Measurements from ENCODE around the gene AMOTL1.
"Not testable (repeated sequence)": the region's sequence is repeated elsewhere in the genome, so short reads cannot be mapped to it uniquely, and the experiment has no call there.

The AMOTL1 gene

DNA sequence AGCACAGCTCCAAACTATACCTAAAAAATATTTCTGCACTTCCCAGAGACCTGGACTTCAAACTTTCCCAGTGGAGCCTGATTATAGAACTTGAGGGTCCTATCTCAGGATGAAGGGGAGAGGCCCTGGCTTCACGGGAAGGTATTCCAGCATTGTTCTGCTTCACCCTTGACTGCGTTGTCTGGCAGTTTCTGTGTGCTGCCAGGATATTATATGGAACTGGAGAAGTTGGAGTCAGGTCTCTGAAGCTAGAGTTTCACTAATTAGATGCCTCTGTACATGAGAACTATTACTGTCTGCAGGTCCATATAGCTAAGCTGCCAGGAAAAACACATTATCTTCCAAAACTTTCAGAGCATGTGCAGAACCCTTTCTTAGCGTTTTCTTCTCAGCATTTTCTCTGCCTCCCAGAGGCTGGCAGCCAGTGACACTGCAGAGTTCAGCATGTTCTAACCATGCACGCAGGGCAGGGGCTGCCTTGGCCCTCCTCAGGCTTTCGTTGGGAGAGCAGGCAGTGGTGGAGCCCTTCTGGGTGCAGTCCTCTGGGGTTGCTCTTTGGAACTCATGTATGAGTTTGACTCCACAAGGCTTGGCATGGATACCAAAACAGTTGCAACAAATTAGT lies 105.9 kb downstream of the AMOTL1 start:
- DNase-seq (ENCODE audit: low read depth in 2 of 3, low spot score in 2 of 3) = no peak

DNA sequence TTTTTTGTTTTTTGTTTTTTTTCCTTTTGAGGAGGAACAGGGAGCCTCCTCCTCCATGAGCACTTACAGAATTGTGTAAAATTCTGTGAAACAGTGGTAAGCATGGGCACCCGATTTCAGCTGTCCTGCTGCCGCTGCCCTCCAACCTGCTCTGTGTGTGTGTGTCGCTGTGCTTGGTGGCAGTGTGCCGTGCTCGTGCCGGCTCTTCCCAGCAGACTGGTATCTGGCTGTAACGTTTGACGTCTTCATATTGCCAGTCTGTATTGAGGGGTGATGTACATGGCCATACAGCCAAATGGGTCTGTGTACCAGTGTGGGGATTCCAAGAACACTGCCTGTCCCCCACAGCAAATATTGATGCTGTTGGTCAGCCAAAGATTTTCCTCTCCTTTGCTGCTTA lies 108.1 kb downstream of the AMOTL1 start:
- no peak for DNase-seq (ENCODE audit: low read depth in 2 of 3, low spot score in 2 of 3)

DNA sequence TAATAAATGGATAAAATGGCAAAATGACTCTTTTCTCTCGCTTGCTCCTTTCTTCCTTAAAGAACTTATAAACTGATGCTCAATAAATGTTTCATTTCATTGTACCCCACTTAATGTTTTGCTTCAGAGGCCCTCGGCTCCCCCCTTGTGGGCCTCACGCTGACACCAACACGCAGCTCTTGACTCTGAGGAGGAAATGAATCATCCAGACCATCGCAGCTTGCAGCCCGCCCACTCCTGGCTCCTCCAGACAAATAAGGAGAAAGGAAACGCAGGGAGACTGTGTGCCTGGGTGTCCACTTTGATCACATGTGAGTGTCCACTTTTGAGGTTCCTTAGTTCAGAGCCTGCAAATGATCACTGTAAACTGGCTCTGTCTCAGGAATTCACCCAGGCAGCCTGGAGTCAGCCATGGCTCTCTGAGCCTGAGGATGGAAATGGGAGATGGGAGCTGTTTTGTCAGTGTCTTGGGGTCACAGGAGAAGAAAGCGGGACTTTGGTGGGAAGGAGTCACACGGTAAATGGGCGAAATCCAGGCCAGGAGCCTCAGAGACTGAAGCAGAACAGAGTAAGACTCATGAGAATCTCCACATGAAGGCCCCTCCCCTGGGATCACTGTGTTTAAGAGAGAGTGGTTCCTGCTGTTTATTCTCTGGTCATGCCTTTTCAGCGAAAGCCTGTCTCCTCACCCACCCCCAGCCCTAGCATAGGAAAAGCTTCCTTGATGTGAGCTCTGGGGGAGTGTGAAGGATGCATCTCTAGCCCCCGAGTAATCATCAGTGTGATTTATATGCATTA lies 108.7 kb downstream of the AMOTL1 start:
- DNase-seq (ENCODE audit: low read depth in 2 of 3, low spot score in 2 of 3) = peak; percentile 21 to 51 (median 36)

DNA sequence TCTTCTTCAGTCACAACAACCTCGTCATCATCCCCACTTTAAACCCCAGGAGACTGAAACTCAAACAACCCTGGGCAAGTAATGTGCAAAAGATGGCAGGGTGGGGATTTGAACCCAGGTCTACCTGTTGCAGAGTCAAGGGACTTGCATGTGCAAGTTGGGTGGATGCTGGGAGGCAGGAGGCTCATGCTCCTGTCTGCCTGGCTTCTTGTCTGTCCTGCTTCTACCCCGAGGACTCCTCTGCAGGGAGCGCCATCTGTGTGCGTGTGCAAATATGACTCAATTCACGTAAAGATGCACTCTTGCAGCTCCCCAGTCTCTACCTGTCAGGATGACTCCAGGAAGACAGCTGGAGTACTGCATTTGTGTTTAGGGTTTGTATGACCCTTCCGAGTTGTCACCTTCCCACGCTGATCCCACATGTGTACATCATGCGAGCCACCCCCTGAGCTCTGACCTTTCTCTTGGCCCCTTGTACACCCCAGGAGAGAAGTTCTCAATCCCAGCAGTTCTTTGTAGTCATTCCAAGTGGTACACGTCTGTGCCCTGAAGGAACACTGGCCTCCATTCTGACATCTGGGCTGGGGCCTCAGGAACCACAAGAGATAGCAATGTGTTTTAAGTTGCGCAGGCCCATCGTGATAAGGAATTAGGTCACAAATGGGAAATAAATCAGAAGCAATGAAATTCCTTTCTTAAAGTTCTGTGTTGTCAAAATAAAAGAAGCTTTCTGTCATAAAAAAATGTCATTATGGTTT lies 109.5 kb downstream of the AMOTL1 start:
- no peak for DNase-seq (ENCODE audit: low read depth in 2 of 3, low spot score in 2 of 3)

DNA sequence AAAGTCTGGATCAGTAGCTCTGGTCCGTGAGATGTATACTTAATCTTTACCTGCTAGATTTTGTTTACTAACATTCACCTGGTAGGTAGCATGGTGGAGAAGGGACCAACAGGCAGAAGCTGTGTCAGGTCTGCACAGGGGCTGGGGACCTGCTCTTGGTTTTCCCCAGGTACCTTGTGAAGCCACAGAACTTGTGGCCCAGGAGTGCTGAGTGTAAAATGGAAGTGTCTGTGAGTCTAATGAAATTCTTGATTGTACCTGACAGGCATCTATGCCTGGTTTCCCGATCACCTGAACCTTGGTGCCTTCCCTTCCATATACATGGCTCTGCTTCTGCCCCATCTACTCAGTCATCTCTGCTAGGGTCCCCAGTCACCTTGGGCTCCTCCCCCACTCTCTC lies 110.8 kb downstream of the AMOTL1 start:
- DNase-seq (ENCODE audit: low read depth in 2 of 3, low spot score in 2 of 3) = no peak

DNA sequence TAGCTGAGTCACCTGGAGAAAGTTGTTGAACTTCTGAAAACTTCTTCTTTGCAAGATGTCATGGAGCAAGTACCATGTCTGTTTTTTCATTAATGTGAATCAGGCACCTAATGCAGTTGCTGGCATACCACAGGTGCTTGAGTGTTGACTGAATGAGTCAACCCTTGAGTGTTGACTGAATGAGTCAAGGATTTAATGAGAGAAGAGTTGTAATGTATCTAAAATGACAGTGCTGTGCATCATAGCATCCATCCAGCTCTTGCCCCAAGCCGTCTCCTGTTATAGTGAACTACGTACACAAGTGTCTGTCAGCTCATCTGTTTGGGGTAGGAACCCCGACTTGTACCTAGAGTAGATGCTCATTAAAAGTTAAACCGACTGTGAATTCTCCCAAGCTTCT lies 112.1 kb downstream of the AMOTL1 start:
- DNase-seq (ENCODE audit: low read depth in 2 of 3, low spot score in 2 of 3) = no peak

DNA sequence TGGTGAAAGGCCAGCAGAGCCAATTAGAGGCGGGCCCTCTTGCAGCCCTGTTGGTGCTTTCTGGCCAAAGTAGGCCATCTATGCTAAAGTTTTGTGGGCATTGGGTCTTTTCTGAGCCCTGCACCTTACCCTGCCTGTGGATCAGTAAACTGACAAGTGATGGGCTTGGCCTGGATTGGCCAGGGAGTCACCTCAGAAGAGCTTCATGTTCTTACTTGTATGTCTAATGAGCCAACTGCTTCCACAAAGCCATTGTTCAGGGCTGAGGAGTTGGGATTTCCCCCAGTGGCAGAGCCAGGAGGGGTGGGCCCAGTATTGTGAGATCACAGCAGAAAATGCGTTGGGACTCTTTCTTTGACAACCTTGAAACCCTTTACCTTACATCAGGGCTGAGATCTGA lies 114.8 kb downstream of the AMOTL1 start:
- DNase-seq (ENCODE audit: low read depth in 2 of 3, low spot score in 2 of 3) = no peak

DNA sequence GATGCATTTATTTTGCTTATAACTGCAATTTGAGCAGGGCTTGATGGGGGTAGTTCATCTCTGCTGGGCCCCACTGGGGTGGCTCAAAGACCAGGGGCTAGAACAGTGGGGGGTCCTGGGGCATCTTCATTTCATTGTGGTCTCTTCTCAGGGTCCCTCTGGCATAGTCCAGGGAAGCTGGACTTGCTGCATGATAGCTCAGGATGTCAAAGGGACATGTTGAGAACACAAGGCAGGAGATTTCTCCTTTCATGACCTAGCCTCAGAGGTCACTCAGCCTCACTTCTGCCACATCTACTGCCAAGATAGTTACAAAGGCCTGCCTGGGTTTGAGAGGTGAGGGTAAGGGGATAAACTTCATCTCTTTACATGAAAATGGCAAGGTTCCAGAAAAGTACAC lies 115.7 kb downstream of the AMOTL1 start:
- DNase-seq (ENCODE audit: low read depth in 2 of 3, low spot score in 2 of 3) = no peak

DNA sequence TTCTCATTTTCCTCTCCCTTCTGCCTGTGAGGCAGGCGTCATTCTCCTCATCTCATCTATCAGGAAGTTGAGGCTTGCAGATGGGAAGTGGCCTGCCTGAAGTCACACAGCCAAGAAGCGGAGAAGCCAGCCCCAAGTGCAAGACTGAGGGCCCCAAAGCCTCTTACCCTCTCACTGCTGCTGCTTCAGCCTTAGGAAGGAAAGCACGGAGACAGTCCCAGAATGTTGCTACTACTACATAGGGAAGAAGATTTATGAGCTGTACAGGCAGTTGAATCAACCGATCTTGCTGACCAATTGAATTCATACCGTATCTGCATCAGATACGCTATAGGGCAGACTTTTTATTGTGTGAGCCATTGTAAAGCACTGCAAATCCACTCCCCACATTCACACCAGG lies 116.2 kb downstream of the AMOTL1 start:
- DNase-seq (ENCODE audit: low read depth in 2 of 3, low spot score in 2 of 3) = no peak

DNA sequence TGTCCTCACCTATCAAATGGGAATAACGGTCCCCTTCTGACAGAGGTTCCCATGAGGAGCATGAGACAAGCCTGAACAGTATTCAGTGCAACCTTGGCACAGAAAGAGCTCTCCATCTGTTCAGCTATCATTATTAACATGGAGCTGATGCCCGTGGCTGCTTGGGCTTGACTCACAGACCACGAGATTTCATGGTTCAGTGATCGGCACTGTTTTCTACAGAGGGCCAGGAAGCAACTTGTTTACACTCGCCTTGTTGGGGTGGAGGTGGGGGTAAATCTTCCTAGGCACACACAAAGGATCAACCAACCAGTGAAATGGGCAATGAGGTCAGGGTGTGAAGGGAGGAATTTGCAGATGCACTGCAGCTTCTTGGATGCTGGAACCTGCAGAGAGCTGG lies 117.0 kb downstream of the AMOTL1 start:
- DNase-seq (ENCODE audit: low read depth in 2 of 3, low spot score in 2 of 3) = no peak

DNA sequence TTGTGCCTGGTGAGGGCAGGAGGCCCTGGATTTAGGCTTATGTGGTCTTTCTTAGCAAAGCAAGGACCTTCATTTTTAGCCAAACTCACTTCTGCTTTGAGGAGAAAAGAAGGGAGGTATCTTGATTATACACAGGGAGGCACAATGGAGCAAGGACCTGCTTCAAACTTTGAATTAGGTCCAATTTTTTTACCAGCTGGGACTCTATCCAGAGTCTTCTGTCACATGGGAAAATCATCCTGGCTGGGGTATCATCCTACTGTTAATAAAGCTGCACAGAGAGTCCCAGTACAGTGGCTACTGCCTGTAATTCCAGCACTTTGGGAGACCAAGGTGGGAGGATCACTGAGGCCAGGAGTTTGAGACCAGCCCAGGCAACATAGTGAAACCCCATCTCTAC lies 117.4 kb downstream of the AMOTL1 start:
- DNase-seq (ENCODE audit: low read depth in 2 of 3, low spot score in 2 of 3) = no peak

DNA sequence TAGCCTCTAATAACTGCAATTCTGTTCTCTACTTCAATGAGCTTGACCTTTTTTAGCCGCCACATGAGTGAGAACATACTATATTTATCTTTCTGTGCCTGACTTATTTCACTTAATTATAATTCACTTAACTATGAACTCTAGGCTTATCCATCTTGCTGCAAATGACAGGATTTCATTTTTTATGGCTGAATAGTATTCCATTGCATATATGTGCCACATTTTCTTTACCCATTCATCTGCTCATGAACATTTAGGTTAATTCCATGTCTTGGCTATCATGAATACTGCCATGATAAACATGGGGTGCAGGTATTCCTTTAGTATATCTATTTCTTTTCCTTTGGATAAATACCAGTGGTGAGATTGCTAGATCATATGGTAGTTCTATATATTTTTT lies 120.0 kb downstream of the AMOTL1 start:
- DNase-seq (ENCODE audit: low read depth in 2 of 3, low spot score in 2 of 3) = no peak

DNA sequence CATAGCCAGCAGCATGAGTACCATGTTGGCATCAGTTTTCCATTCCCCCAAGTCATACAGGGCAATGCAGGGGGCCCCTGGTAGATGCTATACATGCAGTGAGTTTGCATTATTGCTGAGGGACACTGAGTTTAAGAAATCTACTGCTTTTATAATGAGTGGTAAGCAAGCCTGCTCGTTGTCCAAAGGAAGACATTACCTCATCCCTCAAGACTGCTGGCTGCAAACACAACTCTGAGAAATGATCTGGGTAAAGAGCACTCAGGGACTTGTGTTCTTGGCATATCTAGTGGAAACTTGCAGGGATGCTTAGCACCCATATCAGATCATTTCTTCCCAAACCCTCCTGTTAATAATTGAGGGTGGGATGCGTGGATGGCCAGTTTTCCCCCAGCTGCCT lies 127.3 kb downstream of the AMOTL1 start:
- DNase-seq (ENCODE audit: low read depth in 2 of 3, low spot score in 2 of 3) = no peak

DNA sequence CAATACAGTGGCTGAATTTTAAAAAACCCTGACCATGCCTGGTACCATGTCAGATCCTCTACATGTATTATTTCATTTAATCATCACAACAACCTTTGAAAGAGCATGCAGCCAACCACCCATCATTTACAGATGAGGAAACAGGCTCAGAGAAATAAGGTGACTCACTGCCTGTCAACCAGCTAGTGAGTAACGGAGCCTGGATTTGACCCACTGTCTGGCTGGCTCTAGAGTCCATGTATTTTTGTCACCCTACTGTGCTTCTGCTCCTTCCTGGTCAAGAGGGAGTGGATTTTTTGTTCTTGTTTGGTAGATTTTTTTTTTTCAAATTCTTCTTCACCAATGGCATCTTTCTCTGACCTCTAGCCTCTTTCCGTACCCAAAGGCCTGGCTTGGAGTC lies 127.8 kb downstream of the AMOTL1 start:
- DNase-seq (ENCODE audit: low read depth in 2 of 3, low spot score in 2 of 3) = no peak

DNA sequence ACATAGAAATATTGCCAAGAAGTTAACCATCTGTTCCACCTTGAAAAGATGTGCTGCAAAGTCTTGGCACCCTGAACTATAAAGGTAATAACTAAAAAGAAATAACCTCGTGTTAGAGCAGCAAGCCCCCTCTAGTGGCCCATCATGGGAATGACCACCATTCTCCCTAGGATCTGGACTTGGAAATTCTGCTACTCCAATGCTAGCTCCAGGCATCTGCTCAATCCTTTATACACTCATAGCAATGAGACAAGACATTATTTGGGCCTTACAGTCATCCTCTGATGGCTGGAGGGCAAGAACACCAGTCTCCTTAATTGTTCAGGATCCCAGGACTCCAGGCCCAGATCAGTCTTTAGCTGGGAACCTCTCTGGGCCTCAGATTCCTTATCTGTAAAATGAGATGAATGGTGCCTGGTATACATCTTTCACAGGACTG lies 129.2 kb downstream of the AMOTL1 start:
- no peak for DNase-seq (ENCODE audit: low read depth in 2 of 3, low spot score in 2 of 3)

DNA sequence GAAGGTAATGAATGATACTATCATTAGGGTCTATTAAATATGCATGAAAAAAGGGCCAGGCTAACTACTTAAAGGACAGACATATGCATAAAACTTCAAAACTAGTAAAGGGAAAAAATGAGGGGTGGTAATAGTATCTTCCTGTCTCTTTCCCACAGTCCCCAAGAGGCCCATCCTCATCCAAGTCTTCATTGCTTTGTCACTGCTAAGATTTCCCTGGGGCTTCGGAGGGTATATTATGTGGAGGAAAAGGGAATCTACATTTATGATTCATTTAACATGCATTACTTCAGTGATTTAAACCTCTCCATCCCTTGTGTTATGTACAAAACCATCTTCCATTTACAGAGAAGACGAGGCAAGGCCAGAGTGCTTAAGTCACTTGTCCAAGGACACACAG lies 139.1 kb downstream of the AMOTL1 start:
- no peak for DNase-seq (ENCODE audit: low read depth in 2 of 3, low spot score in 2 of 3)

DNA sequence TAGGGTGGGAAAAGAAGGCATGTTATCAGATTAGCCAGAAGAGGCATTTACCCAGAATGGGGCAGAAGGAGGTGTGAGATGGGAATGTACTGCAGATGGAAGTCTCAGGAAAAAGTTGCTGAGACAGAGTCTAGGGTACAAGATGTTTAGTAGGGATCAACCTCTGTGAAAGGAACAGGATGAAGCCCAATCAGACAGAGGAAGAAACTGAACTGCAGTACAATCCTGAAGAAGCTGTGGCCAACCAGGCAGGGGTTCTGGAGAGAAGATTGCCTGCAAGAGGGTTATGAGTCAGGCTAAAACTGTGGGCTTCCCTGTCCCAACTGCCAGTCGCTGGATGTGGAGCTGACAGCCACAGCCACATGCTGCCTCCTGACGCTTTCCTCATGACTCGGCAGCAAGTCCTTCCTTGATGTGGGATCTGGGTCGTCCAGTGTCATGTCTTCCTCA lies 141.2 kb downstream of the AMOTL1 start:
- DNase-seq (ENCODE audit: low read depth in 2 of 3, low spot score in 2 of 3) = no peak

DNA sequence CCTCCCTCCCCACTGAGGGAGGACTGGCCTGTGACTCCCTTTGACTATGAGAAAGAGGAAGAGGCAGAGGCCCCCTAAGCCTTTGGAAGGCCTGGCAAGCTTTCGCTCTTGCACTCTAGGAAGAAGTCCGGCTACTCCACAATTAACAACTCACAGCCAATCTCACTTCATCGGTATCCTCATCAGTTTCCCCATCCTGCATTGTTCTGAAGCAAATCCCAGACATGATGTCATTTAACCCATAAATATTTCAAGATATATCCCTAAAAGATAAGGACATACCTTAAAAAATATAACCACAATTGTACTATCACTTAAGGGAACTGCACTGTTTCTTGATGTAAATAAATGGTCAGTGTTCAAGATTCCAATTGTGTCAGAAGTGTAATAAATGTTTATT lies 142.1 kb downstream of the AMOTL1 start:
- DNase-seq (ENCODE audit: low read depth in 2 of 3, low spot score in 2 of 3) = no peak

DNA sequence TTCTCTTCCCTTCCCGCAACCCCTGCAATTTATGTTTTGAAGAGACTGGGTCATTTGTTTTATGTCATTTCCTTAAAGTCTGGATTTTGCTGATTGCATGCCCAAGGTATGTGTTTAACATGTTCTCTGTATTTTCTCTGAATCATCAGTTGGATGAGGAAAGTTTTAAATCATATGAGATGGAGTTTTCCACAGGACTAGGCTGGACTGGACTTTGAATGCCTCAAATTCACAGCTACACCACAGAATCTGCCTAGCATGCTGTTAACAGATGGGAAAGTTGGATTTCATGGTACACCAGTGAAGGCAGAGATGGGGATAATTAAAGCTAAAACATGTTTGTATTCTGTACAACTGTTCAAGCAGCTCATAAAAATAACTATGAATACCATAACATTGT lies 142.6 kb downstream of the AMOTL1 start:
- DNase-seq (ENCODE audit: low read depth in 2 of 3, low spot score in 2 of 3) = no peak

DNA sequence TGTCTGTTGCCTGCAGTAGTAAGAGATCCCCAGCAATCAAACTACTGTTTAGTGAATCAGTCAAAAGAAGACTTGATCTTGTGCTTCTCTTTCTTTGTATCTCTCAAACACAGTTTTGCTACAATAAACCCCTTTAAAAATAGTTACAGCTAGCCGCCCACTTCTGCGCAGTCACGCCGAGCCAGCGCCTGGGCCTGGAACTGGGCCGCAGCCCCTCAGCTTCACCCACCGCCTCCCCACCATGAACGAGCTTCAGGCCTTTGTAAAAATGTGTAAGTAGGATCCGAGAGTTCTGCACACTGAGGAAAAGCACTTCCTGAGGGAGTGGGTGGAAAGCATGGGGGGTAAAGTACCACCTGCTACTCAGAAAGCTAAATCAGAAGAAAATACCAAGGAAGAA lies 144.7 kb downstream of the AMOTL1 start:
- DNase-seq (ENCODE audit: low read depth in 2 of 3, low spot score in 2 of 3) = no peak

DNA sequence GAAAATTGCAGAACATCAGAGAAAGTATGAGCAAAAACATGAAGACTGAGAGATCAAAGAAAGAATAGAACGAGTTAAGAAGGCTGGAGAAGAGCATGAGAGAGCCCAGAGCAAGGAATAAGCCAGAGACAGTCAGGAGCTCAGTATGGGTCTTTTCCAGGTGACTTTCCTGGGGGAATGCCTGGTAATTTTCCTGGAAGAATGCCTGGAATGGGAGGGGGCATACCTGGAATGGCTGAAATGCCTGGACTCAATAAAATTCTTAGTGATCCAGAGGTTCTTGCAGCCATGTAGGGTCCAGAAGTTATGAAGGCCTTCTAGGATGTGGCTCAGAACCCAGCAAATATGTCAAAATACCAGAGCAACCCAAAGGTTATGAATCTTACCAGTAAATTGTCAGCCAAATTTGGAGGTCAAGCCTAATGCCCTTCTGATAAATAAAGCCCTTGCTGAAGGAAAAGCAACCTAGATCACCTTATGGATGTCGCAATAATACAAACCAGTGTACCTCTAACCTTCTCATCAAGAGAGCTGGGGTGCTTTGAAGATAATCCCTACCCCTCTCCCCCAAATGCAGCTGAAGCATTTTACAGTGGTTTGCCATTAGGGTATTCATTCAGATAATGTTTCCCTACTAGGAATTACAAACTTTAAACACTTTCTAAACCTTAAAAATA lies 145.7 kb downstream of the AMOTL1 start:
- DNase-seq (ENCODE audit: low read depth in 2 of 3, low spot score in 2 of 3) = not testable (repeated sequence)

DNA sequence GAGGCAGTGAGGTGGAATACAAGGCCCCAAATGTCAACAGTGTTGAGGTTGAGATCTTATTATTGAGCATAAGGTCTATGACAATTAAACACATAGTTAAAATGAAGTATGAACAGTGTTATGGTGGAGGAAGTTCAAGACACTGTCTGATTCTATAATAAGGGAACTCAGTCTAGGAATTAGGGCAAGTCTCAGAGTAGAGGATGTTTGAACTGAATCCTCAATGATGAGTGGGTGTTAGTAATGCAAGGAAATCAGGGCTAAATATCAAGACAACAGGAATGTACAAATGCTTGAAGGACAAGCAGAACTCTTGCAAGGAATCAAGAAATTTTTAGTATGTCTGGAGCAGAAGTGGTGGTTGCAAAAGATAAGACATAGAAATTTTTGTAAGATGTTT lies 152.2 kb downstream of the AMOTL1 start:
- DNase-seq (ENCODE audit: low read depth in 2 of 3, low spot score in 2 of 3) = no peak
